PC-9 (cell line): ENCODE measurements around the gene PPP1R3G. TPM values are rescaled to one million over a fixed set of nuclear protein-coding genes. Genes with fewer than 3 reads are reported as not detected.

Source experiments
- BruUV-seq: library from RNA; stranded (reverse); fragments of 400-500 nt; replicated peaks from 2 replicates; lab custom pipeline; 2021; lab: Mats Ljungman, UMichigan
- CTCF ChIA-PET: fragments of 300-600 bp; sonication (Branson Sonifier 250); formaldehyde crosslinking; loops from one replicate; lab custom pipeline; 2022; ENCODE audit warnings: antibody characterized with exemption; lab: Charles Lee
- POLR2A ChIA-PET: fragments of 300-600 bp; sonication (Branson Sonifier 250); formaldehyde crosslinking; loops from one replicate; lab custom pipeline; 2022; ENCODE audit warnings: antibody characterized with exemption; ENCODE audit not compliant: unreplicated experiment; lab: Charles Lee
- DNase-seq, 2 experiments: peaks; one replicate each; pipeline versions ENCODE4 v3.0.0 to v3.0.0-alpha.2; 2015 to 2022; ENCODE audit warnings: mixed read lengths in 1 of 2
- H2AFZ ChIP-seq: fragments of 200-600 bp; sonication (generic); 2 replicates; pipeline ENCODE4 v1.8.1; 2017; ENCODE audit warnings: antibody characterized with exemption
- H3F3A ChIP-seq: fragments of 200-600 bp; sonication (generic); 2 replicates; pipeline ENCODE4 v1.8.1; 2017; ENCODE audit warnings: antibody characterized with exemption, mild to moderate bottlenecking, low read depth; ENCODE audit not compliant: insufficient read depth
- H3K27ac ChIP-seq: fragments of 200-600 bp; sonication (generic); 2 replicates; pipeline ENCODE4 v1.6.1; 2016; ENCODE audit warnings: mixed run types
- H3K27me3 ChIP-seq: fragments of 200-600 bp; sonication (generic); 2 replicates; pipeline ENCODE4 v1.6.1; 2016; ENCODE audit warnings: low read depth, mixed run types; ENCODE audit not compliant: insufficient read depth
- H3K36me3 ChIP-seq: fragments of 200-600 bp; sonication (generic); 2 replicates; pipeline ENCODE4 v1.6.1; 2016; ENCODE audit warnings: low read depth, mixed run types
- H3K4me1 ChIP-seq: fragments of 200-600 bp; sonication (generic); replicated peaks from 2 replicates; pipeline ENCODE4 v1.6.1; 2016; ENCODE audit warnings: mixed run types; ENCODE audit not compliant: insufficient read depth
- H3K4me2 ChIP-seq: fragments of 200-600 bp; sonication (generic); 2 replicates; pipeline ENCODE4 v1.6.1; 2017; ENCODE audit warnings: mixed run types
- H3K4me3 ChIP-seq: fragments of 200-600 bp; sonication (generic); 2 replicates; pipeline ENCODE4 v1.6.1; 2016; ENCODE audit warnings: mixed run types
- H3K79me2 ChIP-seq: fragments of 200-600 bp; sonication (generic); 2 replicates; pipeline ENCODE4 v1.6.1; 2017; ENCODE audit warnings: low read depth, mixed run types
- H3K9me2 ChIP-seq: fragments of 200-600 bp; sonication (generic); 2 replicates; pipeline ENCODE4 v1.8.1; 2017; ENCODE audit warnings: mild to moderate bottlenecking; ENCODE audit not compliant: insufficient read depth
- H3K9me3 ChIP-seq: fragments of 200-600 bp; sonication (generic); 2 replicates; pipeline ENCODE4 v1.8.1; 2016; ENCODE audit warnings: low read depth; ENCODE audit not compliant: insufficient read depth
- H4K20me1 ChIP-seq: fragments of 200-600 bp; sonication (generic); 2 replicates; pipeline ENCODE4 v1.8.1; 2017; ENCODE audit not compliant: insufficient read depth
- EZH2 ChIP-seq: fragments of 200-600 bp; sonication (generic); IDR thresholded peaks from 2 replicates; pipeline ENCODE4 v1.8.0; 2017; ENCODE audit warnings: antibody characterized with exemption, low read depth
- intact Hi-C: fragments of 100-400 bp; cut with micrococcal nuclease; formaldehyde crosslinking; loops from one replicate; pipeline ENCODE4 v1.10.0; 2022; ENCODE audit not compliant: unreplicated experiment
- total RNA-seq: library from RNA; stranded (reverse); gene quantifications from 2 replicates; pipeline ENCODE4 v1.2.3, GENCODE V29; 2021
- TF ChIP-seq, protein P1 (sequence below): fragments of 200-600 bp; sonication (generic); conservative IDR thresholded peaks from 2 replicates; pipeline ENCODE4 v1.6.1; 2017; ENCODE audit warnings: mixed run types, antibody characterized with exemption, mild to moderate bottlenecking, moderate library complexity

The PPP1R3G gene
- total RNA-seq, 1 experiment from 2014 or later = 1.1 TPM

DNA sequence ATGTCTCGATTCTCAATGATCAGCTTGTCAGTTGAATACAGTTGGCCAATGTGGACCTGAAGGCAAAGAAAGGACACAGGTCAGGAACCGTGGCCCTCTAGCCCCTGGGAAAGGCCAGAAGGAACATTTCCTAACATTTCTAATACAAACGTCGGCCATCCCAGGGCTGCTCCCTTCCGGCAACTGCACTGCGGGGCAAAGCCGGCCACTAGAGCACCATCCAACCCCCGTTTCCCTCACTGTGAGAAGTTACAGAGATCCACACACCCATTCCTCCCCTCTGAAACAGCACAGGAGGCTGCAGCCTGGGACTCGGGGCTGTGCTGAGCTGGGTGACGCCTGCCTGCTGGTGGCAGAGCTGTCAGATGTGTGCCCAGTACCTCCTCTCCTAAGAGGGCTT is 24.3 kb downstream of the PPP1R3G start:
- Histone ChIP-seq H3K9me2 (no peaks in the 10 kb centered on the region), H4K20me1 (no peaks in the 10 kb centered on the region), H3F3A (no peaks in the 10 kb centered on the region), H3K79me2 (no peaks in the 10 kb centered on the region), H3K4me1 (no peaks in the 10 kb centered on the region), H3K27me3 (no peaks in the 10 kb centered on the region), H3K4me3 (no peak overlapping the region), H3K36me3 (no peaks in the 10 kb centered on the region), H3K27ac (no peak overlapping the region), H3K4me2 (no peak overlapping the region), H2AFZ (no peak overlapping the region), H3K9me3 (no peaks in the 10 kb centered on the region)
- intact Hi-C loops = no loop called here
- BruUV-seq = no TSS peak
- ChIA-PET CTCF (no interaction called here), POLR2A (no interaction called here)
- TF ChIP-seq EZH2 = no peak
- TF ChIP-seq, protein P1, sequence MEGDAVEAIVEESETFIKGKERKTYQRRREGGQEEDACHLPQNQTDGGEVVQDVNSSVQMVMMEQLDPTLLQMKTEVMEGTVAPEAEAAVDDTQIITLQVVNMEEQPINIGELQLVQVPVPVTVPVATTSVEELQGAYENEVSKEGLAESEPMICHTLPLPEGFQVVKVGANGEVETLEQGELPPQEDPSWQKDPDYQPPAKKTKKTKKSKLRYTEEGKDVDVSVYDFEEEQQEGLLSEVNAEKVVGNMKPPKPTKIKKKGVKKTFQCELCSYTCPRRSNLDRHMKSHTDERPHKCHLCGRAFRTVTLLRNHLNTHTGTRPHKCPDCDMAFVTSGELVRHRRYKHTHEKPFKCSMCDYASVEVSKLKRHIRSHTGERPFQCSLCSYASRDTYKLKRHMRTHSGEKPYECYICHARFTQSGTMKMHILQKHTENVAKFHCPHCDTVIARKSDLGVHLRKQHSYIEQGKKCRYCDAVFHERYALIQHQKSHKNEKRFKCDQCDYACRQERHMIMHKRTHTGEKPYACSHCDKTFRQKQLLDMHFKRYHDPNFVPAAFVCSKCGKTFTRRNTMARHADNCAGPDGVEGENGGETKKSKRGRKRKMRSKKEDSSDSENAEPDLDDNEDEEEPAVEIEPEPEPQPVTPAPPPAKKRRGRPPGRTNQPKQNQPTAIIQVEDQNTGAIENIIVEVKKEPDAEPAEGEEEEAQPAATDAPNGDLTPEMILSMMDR = no peak
- no peak for DNase-seq

DNA sequence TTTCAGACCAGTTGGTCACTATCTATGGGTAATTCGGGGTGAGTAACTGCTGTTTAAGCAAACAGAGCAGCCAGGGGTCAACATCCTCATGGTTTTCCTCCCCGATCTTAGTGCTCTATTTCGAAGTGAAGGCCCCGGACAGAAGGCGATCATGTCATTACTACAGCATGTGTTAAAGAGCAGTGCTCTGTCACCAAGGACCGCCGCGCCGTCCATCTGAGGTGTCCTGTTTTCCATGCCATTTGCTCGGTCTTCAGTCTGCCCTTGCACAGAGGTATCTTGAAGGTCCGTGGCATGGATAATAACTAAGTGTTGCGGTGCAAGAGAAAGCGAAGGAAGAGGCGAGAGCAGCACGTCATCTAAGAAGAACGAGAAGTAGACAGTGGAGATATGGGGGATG is 25.1 kb downstream of the PPP1R3G start:
- POLR2A ChIA-PET = no interaction called here

DNA sequence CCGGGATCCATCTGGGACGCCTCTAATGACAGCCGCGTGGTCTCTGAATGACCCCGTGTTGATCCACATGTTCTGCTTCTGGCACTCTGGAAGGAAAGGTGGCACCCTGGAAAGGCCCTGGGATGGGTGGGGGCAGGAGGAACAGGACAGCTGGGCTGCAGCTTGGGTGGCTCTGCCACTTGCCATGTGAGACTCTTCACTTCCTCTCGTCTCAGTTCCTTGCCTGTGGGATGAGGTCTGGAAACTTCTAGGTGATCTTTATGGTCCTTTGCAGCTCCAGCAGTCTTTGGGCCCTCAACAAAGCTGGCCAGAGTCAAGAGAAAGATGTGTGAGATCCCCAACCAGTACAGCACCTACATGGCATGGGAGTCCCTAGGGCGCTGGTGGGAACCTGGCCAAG is 26.5 kb downstream of the PPP1R3G start:
- ChIA-PET CTCF (no interaction called here), POLR2A (no interaction called here)
- no peaks in the 10 kb centered on the region for H3K79me2 ChIP-seq
- intact Hi-C loops = no loop called here
- no peaks in the 10 kb centered on the region for H4K20me1 ChIP-seq
- BruUV-seq = no TSS peak
- H3K36me3 ChIP-seq = no peaks in the 10 kb centered on the region
- no peak for DNase-seq
- H3K9me2 ChIP-seq = no peaks in the 10 kb centered on the region
- no peaks in the 10 kb centered on the region for H3K9me3 ChIP-seq
- no peak overlapping the region for H2AFZ ChIP-seq
- TF ChIP-seq EZH2 = no peak
- TF ChIP-seq, protein P1 = no peak
- no peaks in the 10 kb centered on the region for H3F3A ChIP-seq
- no peak overlapping the region for H3K4me3 ChIP-seq
- no peak overlapping the region for H3K27ac ChIP-seq
- no peaks in the 10 kb centered on the region for H3K27me3 ChIP-seq
- no peak overlapping the region for H3K4me2 ChIP-seq
- H3K4me1 ChIP-seq = no peaks in the 10 kb centered on the region

More for the DNA sequence above, 25.1 kb downstream of the PPP1R3G start:
- no peak overlapping the region for H3K27ac ChIP-seq
- no peaks in the 10 kb centered on the region for H4K20me1 ChIP-seq
- no peaks in the 10 kb centered on the region for H3F3A ChIP-seq
- CTCF ChIA-PET = no interaction called here
- H2AFZ ChIP-seq = no peak overlapping the region
- H3K4me2 ChIP-seq = no peak overlapping the region
- intact Hi-C loops = no loop called here
- no TSS peak for BruUV-seq
- no peaks in the 10 kb centered on the region for H3K79me2 ChIP-seq
- H3K9me2 ChIP-seq = no peaks in the 10 kb centered on the region
- no peaks in the 10 kb centered on the region for H3K9me3 ChIP-seq
- no peak overlapping the region for H3K4me3 ChIP-seq
- H3K4me1 ChIP-seq = no peaks in the 10 kb centered on the region
- H3K36me3 ChIP-seq = no peaks in the 10 kb centered on the region
- DNase-seq = no peak
- no peaks in the 10 kb centered on the region for H3K27me3 ChIP-seq
- TF ChIP-seq, protein P1 = no peak
- no peak for TF ChIP-seq EZH2
